ENCODE data around the gene GPX4.

GPX4 gene

GRCh38 chr19:1150333-1151036 is 46.7 kb downstream of the GPX4 start:
- no peak for DNase-seq (ENCODE audit: low read depth)

GRCh38 chr19:1151037-1151724 is 47.4 kb downstream of the GPX4 start:
- DNase-seq (ENCODE audit: low read depth): no peak

DNA sequence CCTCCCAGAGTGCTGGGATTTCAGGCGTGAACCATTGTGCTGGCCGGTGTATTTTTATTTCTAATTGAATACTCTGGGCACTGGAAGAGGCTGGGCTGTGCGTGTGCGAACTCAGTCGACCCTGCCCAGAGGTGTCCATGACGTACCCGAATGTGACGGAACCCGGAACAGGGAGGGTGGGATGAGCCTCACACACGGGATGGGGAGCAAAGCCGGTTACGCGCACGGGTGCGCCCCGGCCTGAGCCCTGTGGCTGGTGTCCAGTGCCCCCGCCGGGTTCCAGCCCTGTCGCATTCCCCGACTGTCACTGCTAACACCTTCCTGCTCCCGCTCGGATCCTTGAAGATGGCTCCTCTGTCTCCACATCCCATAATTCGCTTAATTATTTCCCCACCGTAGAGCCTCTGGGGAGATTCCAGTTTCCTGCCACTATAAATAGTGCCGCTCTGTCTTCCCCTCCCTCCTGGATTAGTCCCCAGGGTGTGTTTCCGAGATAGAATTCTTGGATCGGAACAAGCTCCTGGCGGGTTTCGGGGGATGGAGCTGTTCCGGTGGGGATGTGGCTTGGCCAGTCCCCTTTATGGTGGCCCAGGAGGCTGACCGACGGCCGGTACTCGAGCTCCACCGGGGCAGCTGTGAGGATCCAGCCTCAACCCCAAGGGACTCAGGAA is 48.3 kb downstream of the GPX4 start:
- DNase-seq (ENCODE audit: low read depth): no peak

- no peak for DNase-seq (ENCODE audit: low read depth)
Measured at GRCh38 chr19:1153891-1154730, 50.3 kb downstream of the GPX4 start.

DNA sequence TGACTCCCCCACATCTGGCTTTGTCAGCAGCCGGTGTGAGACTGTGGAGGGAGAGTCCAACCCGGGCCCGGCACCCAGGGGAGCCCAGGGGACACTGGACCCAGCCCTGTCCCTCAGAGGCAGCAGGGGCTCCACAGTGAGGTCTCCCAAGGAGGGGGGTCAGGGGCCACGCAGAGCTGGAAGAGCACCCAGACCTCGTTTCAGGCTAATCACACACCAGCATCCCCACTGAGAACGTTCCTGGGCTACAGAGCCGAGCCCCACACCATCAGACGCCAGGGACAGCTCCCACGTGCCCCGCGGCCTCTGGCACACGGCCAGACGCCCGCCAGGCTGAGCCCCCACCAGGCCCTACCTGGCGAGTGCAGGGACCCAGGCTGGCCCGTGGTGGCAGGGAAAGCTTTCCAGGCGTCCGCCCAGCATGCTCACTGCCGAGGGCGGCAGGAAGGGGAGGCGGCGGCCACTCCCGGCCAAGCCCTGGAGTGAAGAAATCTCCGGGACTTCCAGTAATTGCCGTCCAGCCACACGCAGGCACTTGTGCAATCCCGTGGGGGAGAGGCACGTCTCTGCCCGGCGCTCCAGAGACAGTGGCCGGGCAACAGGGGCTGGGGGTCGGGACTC is 51.0 kb downstream of the GPX4 start:
- DNase-seq (ENCODE audit: low read depth): no peak

GRCh38 chr19:1155352-1156304 is 51.8 kb downstream of the GPX4 start:
- no peak for DNase-seq (ENCODE audit: low read depth)
